Calu3 (cell line): ENCODE results near the gene VWF. TPM values are rescaled to one million over a fixed set of nuclear protein-coding genes. Genes with fewer than 3 reads are reported as not detected.
"Not testable (repeated sequence)": the region's sequence is repeated elsewhere in the genome, so short reads cannot be mapped to it uniquely, and the experiment has no call there.

ENCODE experiments used
- BruUV-seq: library from RNA; stranded (reverse); fragments of 400-500 nt; replicated peaks from 2 replicates; lab custom pipeline; 2021; lab: Mats Ljungman, UMichigan
- CTCF ChIA-PET: fragments of 300-600 bp; sonication (Branson Sonifier 250); formaldehyde crosslinking; loops from one replicate; lab custom pipeline; 2022; ENCODE audit warnings: antibody characterized with exemption; lab: Charles Lee
- DNase-seq: peaks from one replicate; pipeline ENCODE4 v3.0.0; 2022
- H3K27ac Mint-ChIP-seq: one replicate; pipeline ENCODE4 v1.8.0; 2022; ENCODE audit warnings: mixed read lengths; ENCODE audit not compliant: unreplicated experiment
- H3K27me3 Mint-ChIP-seq: one replicate; pipeline ENCODE4 v1.8.0; 2022; ENCODE audit warnings: mixed read lengths; ENCODE audit not compliant: unreplicated experiment
- H3K36me3 Mint-ChIP-seq: one replicate; pipeline ENCODE4 v1.8.0; 2022; ENCODE audit warnings: mild to moderate bottlenecking, moderate library complexity, mixed read lengths; ENCODE audit not compliant: insufficient read depth, unreplicated experiment
- H3K4me1 Mint-ChIP-seq: one replicate; pipeline ENCODE4 v1.8.0; 2022; ENCODE audit warnings: mild to moderate bottlenecking, low read depth, mixed read lengths; ENCODE audit not compliant: unreplicated experiment
- H3K4me3 Mint-ChIP-seq: one replicate; pipeline ENCODE4 v1.8.0; 2022; ENCODE audit warnings: mild to moderate bottlenecking, low read depth, moderate library complexity, mixed read lengths; ENCODE audit not compliant: unreplicated experiment
- H3K9me3 Mint-ChIP-seq: one replicate; pipeline ENCODE4 v1.8.0; 2022; ENCODE audit warnings: low read depth, mixed read lengths; ENCODE audit not compliant: unreplicated experiment
- intact Hi-C: fragments of 100-400 bp; cut with micrococcal nuclease; formaldehyde crosslinking; loops from one replicate; pipeline ENCODE4 v1.10.0; 2022; ENCODE audit not compliant: unreplicated experiment
- total RNA-seq: library from RNA; stranded (reverse); gene quantifications from 2 replicates; pipeline ENCODE4 v1.2.3, GENCODE V29; 2022
- TF ChIP-seq, protein P1 (sequence below): fragments of 200-600 bp; IDR thresholded peaks from one replicate; pipeline ENCODE4 v1.8.0; 2022; ENCODE audit warnings: antibody characterized with exemption; ENCODE audit not compliant: unreplicated experiment

Gene VWF
- total RNA-seq, 1 experiment from 2014 or later: not detected

GRCh38 chr12:6146509-6146908, 22.0 kb upstream of the VWF start:
- TF ChIP-seq, protein P1, sequence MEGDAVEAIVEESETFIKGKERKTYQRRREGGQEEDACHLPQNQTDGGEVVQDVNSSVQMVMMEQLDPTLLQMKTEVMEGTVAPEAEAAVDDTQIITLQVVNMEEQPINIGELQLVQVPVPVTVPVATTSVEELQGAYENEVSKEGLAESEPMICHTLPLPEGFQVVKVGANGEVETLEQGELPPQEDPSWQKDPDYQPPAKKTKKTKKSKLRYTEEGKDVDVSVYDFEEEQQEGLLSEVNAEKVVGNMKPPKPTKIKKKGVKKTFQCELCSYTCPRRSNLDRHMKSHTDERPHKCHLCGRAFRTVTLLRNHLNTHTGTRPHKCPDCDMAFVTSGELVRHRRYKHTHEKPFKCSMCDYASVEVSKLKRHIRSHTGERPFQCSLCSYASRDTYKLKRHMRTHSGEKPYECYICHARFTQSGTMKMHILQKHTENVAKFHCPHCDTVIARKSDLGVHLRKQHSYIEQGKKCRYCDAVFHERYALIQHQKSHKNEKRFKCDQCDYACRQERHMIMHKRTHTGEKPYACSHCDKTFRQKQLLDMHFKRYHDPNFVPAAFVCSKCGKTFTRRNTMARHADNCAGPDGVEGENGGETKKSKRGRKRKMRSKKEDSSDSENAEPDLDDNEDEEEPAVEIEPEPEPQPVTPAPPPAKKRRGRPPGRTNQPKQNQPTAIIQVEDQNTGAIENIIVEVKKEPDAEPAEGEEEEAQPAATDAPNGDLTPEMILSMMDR: no peak
- H3K4me3 Mint-ChIP-seq: no peak overlapping the region
- H3K36me3 Mint-ChIP-seq: no peaks in the 10 kb centered on the region
- no peak overlapping the region for H3K27ac Mint-ChIP-seq
- BruUV-seq: no TSS peak
- intact Hi-C loops: no loop called here
- H3K9me3 Mint-ChIP-seq: no peaks in the 10 kb centered on the region
- H3K27me3 Mint-ChIP-seq: peaks cover 14% of the 10 kb centered on the region
- no peak for DNase-seq
- CTCF ChIA-PET: interaction anchor here (0.7 kb wide), 1 partner anchor 58 kb away, joined by 3 read pairs; no protein-coding TSS in a partner anchor
- H3K4me1 Mint-ChIP-seq: no peaks in the 10 kb centered on the region

GRCh38 chr12:6145564-6145963, 21.1 kb upstream of the VWF start:
- H3K27ac Mint-ChIP-seq: no peak overlapping the region

GRCh38 chr12:6143303-6143675, 18.8 kb upstream of the VWF start:
- Mint-ChIP-seq H3K4me1 (no peaks in the 10 kb centered on the region), H3K9me3 (no peaks in the 10 kb centered on the region), H3K4me3 (no peak overlapping the region), H3K36me3 (no peaks in the 10 kb centered on the region), H3K27ac (no peak overlapping the region), H3K27me3 (peaks cover 14% of the 10 kb centered on the region)
- TF ChIP-seq, protein P1: no peak
- no peak for DNase-seq
- intact Hi-C loops: no loop called here
- BruUV-seq: no TSS peak
- CTCF ChIA-PET: no interaction called here

More at GRCh38 chr12:6145564-6145963, 21.1 kb upstream of the VWF start:
- Mint-ChIP-seq H3K4me1 (no peaks in the 10 kb centered on the region), H3K36me3 (no peaks in the 10 kb centered on the region), H3K9me3 (no peaks in the 10 kb centered on the region), H3K27me3 (peaks cover 14% of the 10 kb centered on the region), H3K4me3 (no peak overlapping the region)
- TF ChIP-seq, protein P1: no peak
- BruUV-seq: no TSS peak
- DNase-seq: no peak
- CTCF ChIA-PET: interaction anchor here (0.7 kb wide), 1 partner anchor 45 kb away, joined by 3 read pairs; no protein-coding TSS in a partner anchor
- intact Hi-C loops: no loop called here

GRCh38 chr12:6142368-6143302, 18.2 kb upstream of the VWF start:
- H3K4me3 Mint-ChIP-seq, H3K27ac Mint-ChIP-seq, BruUV-seq, H3K4me1 Mint-ChIP-seq, CTCF ChIA-PET, intact Hi-C loops, DNase-seq, H3K9me3 Mint-ChIP-seq, H3K36me3 Mint-ChIP-seq: not testable (repeated sequence)
- H3K27me3 Mint-ChIP-seq: peaks cover 14% of the 10 kb centered on the region

GRCh38 chr12:6141731-6142367, 17.4 kb upstream of the VWF start:
- H3K9me3 Mint-ChIP-seq, H3K27ac Mint-ChIP-seq, DNase-seq, intact Hi-C loops, H3K4me3 Mint-ChIP-seq, H3K4me1 Mint-ChIP-seq, CTCF ChIA-PET, BruUV-seq, H3K36me3 Mint-ChIP-seq: not testable (repeated sequence)
- H3K27me3 Mint-ChIP-seq: peaks cover 10% of the 10 kb centered on the region
